Measurements from ENCODE around the gene TMEM198.
A peak's percentile ranks its signal among the peaks of the same experiment; 100 is the strongest.

TMEM198 gene

GRCh38 chr2:219532378-219532649 is 11.5 kb upstream of the TMEM198 start:
- Histone ChIP-seq H3K4me3 (ENCODE audit: low read depth, low read length) (no peak overlapping the region), H3K36me3 (ENCODE audit: control insufficient read depth, insufficient read depth, low read length) (no peaks in the 10 kb centered on the region), H3K27me3 (ENCODE audit: control insufficient read depth, insufficient read depth, low read length) (peaks cover 26% of the 10 kb centered on the region), H3K9me3 (ENCODE audit: control insufficient read depth, insufficient read depth, low read length) (no peaks in the 10 kb centered on the region), H3K4me1 (ENCODE audit: control insufficient read depth, insufficient read depth, low read length) (peaks cover 4% of the 10 kb centered on the region), H3K9ac (ENCODE audit: low read depth, low read length) (no peak overlapping the region)

DNA sequence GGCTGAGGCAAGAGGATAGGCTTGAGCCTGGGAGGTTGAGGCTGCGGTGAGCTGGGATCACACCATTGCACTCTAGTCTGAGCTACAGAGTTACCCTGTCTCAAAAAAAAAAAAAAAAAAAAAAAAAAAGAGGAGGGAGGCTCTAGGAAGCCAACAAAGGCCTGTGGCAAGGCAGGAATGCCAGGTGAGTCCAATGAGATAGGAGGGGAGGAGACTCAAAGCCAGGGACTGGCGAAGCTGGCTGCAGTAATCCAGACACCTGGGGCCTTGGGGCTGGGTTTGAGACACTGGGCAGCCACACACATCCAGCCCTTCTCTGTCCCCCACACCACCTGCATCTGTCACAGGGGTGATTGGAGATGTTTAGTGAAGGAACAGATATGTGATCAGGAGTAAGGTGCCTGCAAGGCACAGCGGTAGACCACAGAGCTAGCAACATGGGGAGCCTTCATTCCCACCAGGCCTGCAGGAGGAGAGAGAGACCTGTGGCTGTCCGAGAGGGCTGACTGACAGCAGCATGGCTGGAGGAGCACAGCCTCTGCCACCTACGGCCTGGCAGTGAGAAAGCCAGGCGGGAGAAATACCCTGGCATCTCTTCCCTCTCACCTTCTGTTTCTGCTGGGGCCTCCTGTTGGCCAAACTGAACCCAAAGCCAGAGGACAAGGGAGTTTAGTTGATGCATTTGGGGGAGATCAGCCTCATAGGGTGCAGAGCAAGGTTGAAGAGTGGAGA is 9.7 kb upstream of the TMEM198 start:
- peaks cover 15% of the 10 kb centered on the region for H3K27me3 ChIP-seq (ENCODE audit: control insufficient read depth, insufficient read depth, low read length)
- H3K4me1 ChIP-seq (ENCODE audit: control insufficient read depth, insufficient read depth, low read length) = peaks cover 13% of the 10 kb centered on the region
- H3K9me3 ChIP-seq (ENCODE audit: control insufficient read depth, insufficient read depth, low read length) = no peaks in the 10 kb centered on the region
- no peak overlapping the region for H3K4me3 ChIP-seq (ENCODE audit: low read depth, low read length)
- H3K36me3 ChIP-seq (ENCODE audit: control insufficient read depth, insufficient read depth, low read length) = peaks cover under 1% of the 10 kb centered on the region
- H3K9ac ChIP-seq (ENCODE audit: low read depth, low read length) = no peak overlapping the region

GRCh38 chr2:219536425-219536824 is 7.4 kb upstream of the TMEM198 start:
- H3K9me3 ChIP-seq (ENCODE audit: control insufficient read depth, insufficient read depth, low read length) = no peaks in the 10 kb centered on the region
- H3K36me3 ChIP-seq (ENCODE audit: control insufficient read depth, insufficient read depth, low read length) = peaks cover 22% of the 10 kb centered on the region
- no peak overlapping the region for H3K9ac ChIP-seq (ENCODE audit: low read depth, low read length)
- H3K4me1 ChIP-seq (ENCODE audit: control insufficient read depth, insufficient read depth, low read length) = peaks cover 8% of the 10 kb centered on the region
- no peak overlapping the region for H3K4me3 ChIP-seq (ENCODE audit: low read depth, low read length)
- H3K27me3 ChIP-seq (ENCODE audit: control insufficient read depth, insufficient read depth, low read length) = peaks cover 3% of the 10 kb centered on the region

- no peaks in the 10 kb centered on the region for H3K27me3 ChIP-seq (ENCODE audit: control insufficient read depth, insufficient read depth, low read length)
- peaks cover 24% of the 10 kb centered on the region for H3K36me3 ChIP-seq (ENCODE audit: control insufficient read depth, insufficient read depth, low read length)
- H3K4me1 ChIP-seq (ENCODE audit: control insufficient read depth, insufficient read depth, low read length) = peaks cover 8% of the 10 kb centered on the region
- H3K4me3 ChIP-seq (ENCODE audit: low read depth, low read length) = no peak overlapping the region
- no peak overlapping the region for H3K9ac ChIP-seq (ENCODE audit: low read depth, low read length)
- H3K9me3 ChIP-seq (ENCODE audit: control insufficient read depth, insufficient read depth, low read length) = no peaks in the 10 kb centered on the region
Measured at GRCh38 chr2:219536967-219537366, 6.9 kb upstream of the TMEM198 start.

DNA sequence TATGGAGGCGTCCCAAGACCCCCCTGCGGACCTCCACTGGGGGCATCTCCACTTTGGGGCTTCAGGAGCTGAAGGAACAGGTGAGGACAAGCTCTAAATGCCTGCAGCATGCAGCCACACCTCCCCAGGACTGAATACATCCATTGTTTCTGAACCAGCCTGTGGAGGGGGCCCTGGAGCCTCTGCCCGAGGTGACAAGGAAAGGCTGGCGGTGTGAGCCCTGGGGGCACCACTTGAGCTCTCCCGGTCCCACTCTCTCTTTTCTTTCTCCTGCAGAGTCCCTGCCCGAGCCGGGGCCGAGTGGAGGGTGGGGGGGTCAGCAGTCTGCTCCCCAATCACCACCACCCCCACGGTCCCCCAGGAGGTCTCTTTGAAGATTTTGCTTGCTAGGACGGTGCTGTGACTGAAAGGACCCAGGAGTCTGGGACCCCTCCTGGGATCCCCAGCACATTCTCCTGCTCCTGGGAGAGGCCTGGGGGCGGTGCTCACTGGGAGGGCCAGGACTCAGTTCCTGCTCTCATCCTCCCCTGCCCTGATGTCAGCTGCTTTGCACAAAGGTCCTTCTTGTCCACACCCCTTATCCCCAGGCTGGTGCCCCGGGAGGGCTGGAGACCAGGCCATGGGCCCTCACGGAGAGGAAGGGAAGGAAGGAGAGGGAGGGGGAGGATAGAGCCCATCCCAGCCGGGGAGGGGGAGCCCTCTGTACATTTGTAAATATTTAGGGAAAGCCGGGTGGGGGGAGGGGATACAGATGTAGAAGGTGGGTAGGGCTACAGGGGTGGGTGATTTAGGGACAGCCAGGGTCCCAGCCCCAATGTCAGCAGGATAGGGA is 6.0 kb upstream of the TMEM198 start:
- peaks cover 13% of the 10 kb centered on the region for H3K4me1 ChIP-seq (ENCODE audit: control insufficient read depth, insufficient read depth, low read length)
- H3K36me3 ChIP-seq (ENCODE audit: control insufficient read depth, insufficient read depth, low read length) = peaks cover 24% of the 10 kb centered on the region
- peaks cover 4% of the 10 kb centered on the region for H3K27me3 ChIP-seq (ENCODE audit: control insufficient read depth, insufficient read depth, low read length)
- no peaks in the 10 kb centered on the region for H3K9me3 ChIP-seq (ENCODE audit: control insufficient read depth, insufficient read depth, low read length)
- peak overlapping the region; percentile 22 for H3K4me3 ChIP-seq (ENCODE audit: low read depth, low read length)
- H3K9ac ChIP-seq (ENCODE audit: low read depth, low read length) = no peak overlapping the region

DNA sequence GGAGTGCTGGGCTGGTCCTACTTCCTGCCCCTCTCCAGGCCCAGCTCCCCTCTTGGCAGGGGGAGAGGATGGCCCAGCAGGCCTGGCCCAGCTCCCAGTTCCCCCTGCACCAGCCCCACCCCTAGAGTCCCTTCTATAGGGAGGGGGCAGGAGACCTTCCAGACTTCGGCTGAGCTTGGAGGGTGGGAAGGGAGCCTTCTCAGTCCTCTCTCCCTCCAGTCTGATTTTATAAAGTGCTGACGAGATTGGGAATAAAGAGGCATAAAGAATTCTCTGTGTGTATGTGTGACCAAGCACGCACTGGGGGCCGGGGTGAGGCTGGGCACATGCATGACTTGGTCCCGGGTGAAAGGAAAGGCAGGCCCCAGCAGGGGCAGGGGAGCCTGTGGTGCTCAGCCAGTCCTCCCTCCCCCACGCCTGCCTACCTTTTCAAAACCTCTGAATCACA is 5.3 kb upstream of the TMEM198 start:
- Histone ChIP-seq H3K27me3 (ENCODE audit: control insufficient read depth, insufficient read depth, low read length) (peaks cover 4% of the 10 kb centered on the region), H3K9me3 (ENCODE audit: control insufficient read depth, insufficient read depth, low read length) (no peaks in the 10 kb centered on the region), H3K9ac (ENCODE audit: low read depth, low read length) (no peak overlapping the region), H3K4me1 (ENCODE audit: control insufficient read depth, insufficient read depth, low read length) (peaks cover 13% of the 10 kb centered on the region), H3K36me3 (ENCODE audit: control insufficient read depth, insufficient read depth, low read length) (peaks cover 24% of the 10 kb centered on the region), H3K4me3 (ENCODE audit: low read depth, low read length) (no peak overlapping the region)

DNA sequence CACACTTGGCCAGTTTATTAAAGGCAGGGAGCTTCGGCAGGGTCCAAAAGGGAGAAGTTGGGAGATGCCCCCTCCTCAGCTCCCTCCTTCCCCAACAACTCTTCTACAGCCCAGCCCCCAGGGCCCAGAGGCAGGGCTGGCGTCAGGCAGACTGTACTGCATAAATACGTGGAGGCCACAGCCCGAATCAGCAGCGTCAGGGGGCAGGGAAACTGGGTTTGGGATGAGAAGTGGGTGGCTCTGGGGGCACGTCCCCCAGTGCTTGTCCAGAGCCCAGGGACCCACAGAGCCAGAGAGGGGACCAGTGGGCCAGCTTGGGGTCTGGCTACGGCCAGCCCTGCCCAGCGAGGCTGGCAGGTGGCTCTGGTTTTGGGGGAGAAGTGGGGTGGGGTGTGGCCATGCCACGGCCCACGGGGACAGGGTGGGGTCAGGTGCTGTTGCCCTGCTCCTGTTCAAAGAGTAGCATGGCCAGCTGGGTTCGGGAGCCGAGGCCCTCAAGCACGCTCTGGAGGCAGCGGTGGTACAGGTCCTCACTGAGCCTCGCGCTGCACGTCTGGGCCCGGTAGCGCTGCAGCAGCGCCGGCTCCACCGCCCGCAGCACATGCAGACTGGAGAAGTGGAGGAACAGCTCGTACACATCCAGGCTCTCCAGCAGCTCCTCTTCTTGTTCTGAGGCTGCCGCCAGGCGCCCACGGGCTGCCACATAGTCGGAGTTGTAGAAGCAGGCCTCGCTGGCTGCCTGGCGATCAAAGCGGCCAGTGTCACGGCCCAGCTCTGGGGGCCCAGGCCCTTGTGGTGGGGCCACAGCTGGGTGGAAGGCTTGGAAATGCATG is 4.7 kb upstream of the TMEM198 start:
- H3K9me3 ChIP-seq (ENCODE audit: control insufficient read depth, insufficient read depth, low read length) = no peaks in the 10 kb centered on the region
- H3K9ac ChIP-seq (ENCODE audit: low read depth, low read length) = no peak overlapping the region
- peaks cover 5% of the 10 kb centered on the region for H3K27me3 ChIP-seq (ENCODE audit: control insufficient read depth, insufficient read depth, low read length)
- H3K4me1 ChIP-seq (ENCODE audit: control insufficient read depth, insufficient read depth, low read length) = peaks cover 13% of the 10 kb centered on the region
- H3K36me3 ChIP-seq (ENCODE audit: control insufficient read depth, insufficient read depth, low read length) = peaks cover 24% of the 10 kb centered on the region
- no peak overlapping the region for H3K4me3 ChIP-seq (ENCODE audit: low read depth, low read length)

DNA sequence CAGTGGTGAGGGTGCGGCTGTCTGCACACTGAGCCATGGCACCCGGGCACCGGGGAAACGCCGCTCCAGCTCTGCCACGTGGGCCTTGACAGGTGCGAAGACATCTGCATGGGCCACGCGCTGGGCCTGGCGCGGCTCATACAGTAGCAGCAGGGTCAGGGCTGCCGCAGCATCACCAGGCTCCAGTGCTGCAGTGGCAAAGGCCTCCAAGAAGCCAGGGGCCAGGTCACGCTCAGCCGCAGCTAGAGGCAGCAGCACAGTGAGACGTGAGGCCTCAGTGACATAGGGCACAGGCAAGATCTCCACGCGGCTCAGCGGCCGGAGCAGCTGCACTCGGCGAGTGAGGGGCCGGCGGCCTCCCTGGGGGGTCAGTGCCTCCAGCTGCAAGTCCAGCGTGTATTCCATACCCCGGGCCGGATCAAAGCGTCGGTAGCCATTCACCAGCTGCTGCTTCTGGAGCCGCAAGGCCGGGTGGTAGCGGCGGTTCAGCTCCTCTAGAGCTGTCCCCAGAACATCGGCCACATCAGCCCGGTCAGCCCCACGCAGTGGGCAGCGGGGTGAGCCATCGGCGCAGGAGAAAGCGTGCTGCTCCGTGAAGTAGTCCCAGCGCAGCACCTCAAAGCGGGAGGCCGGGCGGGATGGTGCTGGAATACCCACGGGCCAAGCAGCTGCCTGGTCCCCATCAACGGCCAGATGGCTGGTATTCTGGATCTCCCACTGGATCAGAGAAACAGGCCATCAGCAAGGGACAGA is 3.7 kb upstream of the TMEM198 start:
- Histone ChIP-seq H3K27me3 (ENCODE audit: control insufficient read depth, insufficient read depth, low read length) (peaks cover 13% of the 10 kb centered on the region), H3K9me3 (ENCODE audit: control insufficient read depth, insufficient read depth, low read length) (no peaks in the 10 kb centered on the region)

GRCh38 chr2:219540784-219541504 is 2.9 kb upstream of the TMEM198 start:
- H3K4me3 ChIP-seq (ENCODE audit: low read depth, low read length) = peak overlapping the region; percentile 48
- no peaks in the 10 kb centered on the region for H3K9me3 ChIP-seq (ENCODE audit: control insufficient read depth, insufficient read depth, low read length)
- peaks cover 13% of the 10 kb centered on the region for H3K4me1 ChIP-seq (ENCODE audit: control insufficient read depth, insufficient read depth, low read length)
- H3K36me3 ChIP-seq (ENCODE audit: control insufficient read depth, insufficient read depth, low read length) = peaks cover 24% of the 10 kb centered on the region
- H3K27me3 ChIP-seq (ENCODE audit: control insufficient read depth, insufficient read depth, low read length) = peaks cover 21% of the 10 kb centered on the region
- no peak overlapping the region for H3K9ac ChIP-seq (ENCODE audit: low read depth, low read length)

More for the DNA sequence above, 3.7 kb upstream of the TMEM198 start:
- H3K4me1 ChIP-seq (ENCODE audit: control insufficient read depth, insufficient read depth, low read length) = peaks cover 13% of the 10 kb centered on the region
- no peak overlapping the region for H3K4me3 ChIP-seq (ENCODE audit: low read depth, low read length)
- H3K36me3 ChIP-seq (ENCODE audit: control insufficient read depth, insufficient read depth, low read length) = peaks cover 24% of the 10 kb centered on the region
- H3K9ac ChIP-seq (ENCODE audit: low read depth, low read length) = no peak overlapping the region

DNA sequence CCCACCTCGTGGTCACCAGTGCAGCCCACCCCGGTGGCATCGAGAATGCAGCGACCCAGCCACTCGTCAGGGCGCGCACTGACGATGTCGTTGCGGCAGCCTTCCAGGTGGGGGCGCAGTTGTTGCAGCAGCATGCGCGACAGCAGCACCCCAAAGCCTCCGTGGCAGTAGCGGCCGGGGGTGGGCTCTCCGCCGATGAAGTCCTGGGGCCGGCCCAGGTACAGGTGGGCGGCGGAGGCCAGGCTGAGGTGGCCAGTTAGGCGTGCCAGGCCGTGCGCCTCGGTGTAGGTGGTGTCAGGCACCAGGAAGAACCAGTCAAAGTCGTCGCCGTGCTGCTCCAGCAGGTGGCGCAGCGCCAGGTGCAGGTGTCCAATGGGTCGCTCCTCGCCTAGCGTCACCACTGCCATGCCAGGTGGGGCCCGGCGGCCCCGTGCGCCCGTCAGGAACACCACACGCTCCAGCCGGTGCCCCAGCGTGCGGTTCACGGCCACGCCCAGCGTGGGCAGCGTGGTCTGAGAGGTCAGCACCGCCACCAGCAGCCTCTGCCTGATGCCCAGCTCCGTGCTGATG is 2.1 kb upstream of the TMEM198 start:
- Histone ChIP-seq H3K9ac (ENCODE audit: low read depth, low read length) (no peak overlapping the region), H3K4me3 (ENCODE audit: low read depth, low read length) (peak overlapping the region; percentile 48), H3K4me1 (ENCODE audit: control insufficient read depth, insufficient read depth, low read length) (peaks cover 13% of the 10 kb centered on the region), H3K27me3 (ENCODE audit: control insufficient read depth, insufficient read depth, low read length) (peaks cover 25% of the 10 kb centered on the region), H3K36me3 (ENCODE audit: control insufficient read depth, insufficient read depth, low read length) (peaks cover 24% of the 10 kb centered on the region), H3K9me3 (ENCODE audit: control insufficient read depth, insufficient read depth, low read length) (no peaks in the 10 kb centered on the region)

Measured in iPS-15b (cell line).